ENCODE results near the gene MEF2A.

The MEF2A gene

GRCh38 chr15:99656205-99656604, 90.4 kb downstream of the MEF2A start:
- no peaks in the 10 kb centered on the region; the same call in 1 of the 2 replicates for H3K4me1 ChIP-seq (ENCODE audit: control insufficient read depth, insufficient read depth, low read length)
- CTCF ChIA-PET = interaction anchor here (0.8 kb wide), 1 partner anchor 48 kb away, joined by 3 read pairs; no protein-coding TSS in a partner anchor

GRCh38 chr15:99657996-99658395, 92.2 kb downstream of the MEF2A start:
- H3K36me3 ChIP-seq (ENCODE audit: control insufficient read depth in 2 of 2, insufficient read depth in 1 of 2, low read length in 2 of 2) = peaks cover 0 to 5% of the 10 kb centered on the region in 2 experiments; a peak in 1 of 3 replicates
- H3K4me1 ChIP-seq (ENCODE audit: control insufficient read depth, insufficient read depth, low read length) = no peaks in the 10 kb centered on the region; the same call in 1 of the 2 replicates
- no peak for TF ChIP-seq OSR2 (tag by site-specific recombination; IDR thresholded peaks at IDR 0.05)
- TF ChIP-seq ZNF701 (tag by site-specific recombination; IDR thresholded peaks at IDR 0.05) = no peak
- no peak for TF ChIP-seq ZFP3 (tag by site-specific recombination; IDR thresholded peaks at IDR 0.05; ENCODE audit: low read depth)
- TF ChIP-seq ZBTB20 (tag by site-specific recombination; IDR thresholded peaks at IDR 0.05) = no peak
- no peak for TF ChIP-seq TCF7L2 (IDR thresholded peaks at IDR 0.05; ENCODE audit: borderline replicate concordance, low read depth, low read length)
- TF ChIP-seq ZNF488 (tag by site-specific recombination; IDR thresholded peaks at IDR 0.05) = no peak
- TF ChIP-seq ZNF18 (tag by site-specific recombination; IDR thresholded peaks at IDR 0.05) = no peak
- TF ChIP-seq INSM2 (tag by site-specific recombination; IDR thresholded peaks at IDR 0.05) = no peak
- no peak overlapping the region for H3K4me3 ChIP-seq (ENCODE audit: low read depth, low read length)
- no peak overlapping the region for H3K27ac ChIP-seq (ENCODE audit: extremely low read depth, low read depth, low read length)
- POLR2A ChIA-PET = no interaction called here
- CTCF ChIA-PET = interaction anchor here (1.1 kb wide), 1 partner anchor 129 kb away, joined by 3 read pairs; no protein-coding TSS in a partner anchor
- H3K9me3 ChIP-seq (ENCODE audit: control insufficient read depth, insufficient read depth, low read depth, low read length) = no peaks in the 10 kb centered on the region

More at GRCh38 chr15:99656205-99656604, 90.4 kb downstream of the MEF2A start:
- Histone ChIP-seq H3K36me3 (ENCODE audit: control insufficient read depth in 2 of 2, insufficient read depth in 1 of 2, low read length in 2 of 2) (peaks cover 0 to 4% of the 10 kb centered on the region in 2 experiments; a peak in 2 of 3 replicates), H3K9me3 (ENCODE audit: control insufficient read depth, insufficient read depth, low read depth, low read length) (no peaks in the 10 kb centered on the region), H3K27ac (ENCODE audit: extremely low read depth, low read depth, low read length) (no peak overlapping the region), H3K4me3 (ENCODE audit: low read depth, low read length) (no peak overlapping the region)
- TF ChIP-seq ZNF600 (tag by site-specific recombination; IDR thresholded peaks at IDR 0.05) (no peak), ZBTB8A (tag by site-specific recombination; IDR thresholded peaks at IDR 0.05) (no peak), ZNF529 (tag by site-specific recombination; IDR thresholded peaks at IDR 0.05; ENCODE audit: insufficient replicate concordance) (no peak), ZNF366 (tag by site-specific recombination; conservative IDR thresholded peaks at IDR 0.05) (no peak), ZNF677 (tag by site-specific recombination; IDR thresholded peaks at IDR 0.05) (no peak), ZNF274 (IDR thresholded peaks at IDR 0.05; ENCODE audit: low read length) (no peak), ZNF274 (tag by site-specific recombination; IDR thresholded peaks at IDR 0.05; ENCODE audit: borderline replicate concordance) (no peak), ZNF510 (tag by site-specific recombination; IDR thresholded peaks at IDR 0.05; ENCODE audit: insufficient replicate concordance) (no peak), ZNF398 (tag by site-specific recombination; IDR thresholded peaks at IDR 0.05) (no peak), ELK4 (IDR thresholded peaks at IDR 0.05; ENCODE audit: borderline replicate concordance, low read depth, low read length) (no peak)
- POLR2A ChIA-PET = no interaction called here

All from HEK293 (cell line).